Stimulated activated CD4-positive, alpha-beta T cell treated with anti-CD3 and anti-CD28 coated beads, Interleukin-4, amount 100 ng/mL, for 4 hours (primary cell): Measurements from ENCODE around the gene SMARCA2.
"Not testable (repeated sequence)": the region's sequence is repeated elsewhere in the genome, so short reads cannot be mapped to it uniquely, and the experiment has no call there.

Experiments used
- DNase-seq, 2 experiments: peaks; one replicate each; pipeline ENCODE4 v3.0.0-alpha.2; 2020

SMARCA2 gene

GRCh38 chr9:2106666-2107065, 91.5 kb downstream of the SMARCA2 start:
- no peak for DNase-seq

GRCh38 chr9:2107906-2108451, 92.8 kb downstream of the SMARCA2 start:
- DNase-seq, result no peak

- no peak for DNase-seq
Observed at GRCh38 chr9:2109069-2109650, 94.0 kb downstream of the SMARCA2 start.

- DNase-seq, result no peak
Observed at GRCh38 chr9:2110036-2110435, 94.9 kb downstream of the SMARCA2 start.

- DNase-seq, result no peak
Observed at GRCh38 chr9:2116073-2116472, 100.9 kb downstream of the SMARCA2 start.

- DNase-seq, result no peak
Observed at GRCh38 chr9:2117527-2117926, 102.4 kb downstream of the SMARCA2 start.

GRCh38 chr9:2119566-2119965, 104.4 kb downstream of the SMARCA2 start:
- no peak for DNase-seq

- no peak for DNase-seq
Observed at GRCh38 chr9:2120926-2121689, 106.0 kb downstream of the SMARCA2 start.

- DNase-seq, result no peak
Observed at GRCh38 chr9:2122299-2122698, 107.2 kb downstream of the SMARCA2 start.

- no peak for DNase-seq
Observed at GRCh38 chr9:2125906-2126305, 110.8 kb downstream of the SMARCA2 start.

GRCh38 chr9:2126331-2126803, 111.2 kb downstream of the SMARCA2 start:
- DNase-seq, result no peak

- no peak for DNase-seq
Observed at GRCh38 chr9:2127486-2127885, 112.3 kb downstream of the SMARCA2 start.

GRCh38 chr9:2128141-2128540, 113.0 kb downstream of the SMARCA2 start:
- DNase-seq, result no peak

GRCh38 chr9:2128618-2129017, 113.5 kb downstream of the SMARCA2 start:
- no peak for DNase-seq

- no peak for DNase-seq
Observed at GRCh38 chr9:2130941-2131340, 115.8 kb downstream of the SMARCA2 start.

GRCh38 chr9:2132484-2133082, 117.4 kb downstream of the SMARCA2 start:
- no peak for DNase-seq

- DNase-seq, result no peak
Observed at GRCh38 chr9:2134391-2134790, 119.2 kb downstream of the SMARCA2 start.

- DNase-seq, result no peak
Observed at GRCh38 chr9:2138646-2139045, 123.5 kb downstream of the SMARCA2 start.

- DNase-seq, result no peak
Observed at GRCh38 chr9:2140600-2141223, 125.6 kb downstream of the SMARCA2 start.

- no peak for DNase-seq
Observed at GRCh38 chr9:2142212-2142611, 127.1 kb downstream of the SMARCA2 start.

GRCh38 chr9:2144619-2145018, 129.5 kb downstream of the SMARCA2 start:
- DNase-seq, result no peak

GRCh38 chr9:2145746-2146145, 130.6 kb downstream of the SMARCA2 start:
- DNase-seq, result no peak

- DNase-seq, result not testable (repeated sequence)
Observed at GRCh38 chr9:2146700-2147099, 131.6 kb downstream of the SMARCA2 start.
